HG03039 (cell line): ENCODE measurements around the gene FN1.

Experiments used
- ATAC-seq: cut with Tn5 transposase; IDR thresholded peaks from one replicate; pipeline ENCODE4 v1.9.1; 2021; ENCODE audit warnings: mild to moderate bottlenecking, moderate library complexity; ENCODE audit not compliant: unreplicated experiment

Gene FN1

DNA sequence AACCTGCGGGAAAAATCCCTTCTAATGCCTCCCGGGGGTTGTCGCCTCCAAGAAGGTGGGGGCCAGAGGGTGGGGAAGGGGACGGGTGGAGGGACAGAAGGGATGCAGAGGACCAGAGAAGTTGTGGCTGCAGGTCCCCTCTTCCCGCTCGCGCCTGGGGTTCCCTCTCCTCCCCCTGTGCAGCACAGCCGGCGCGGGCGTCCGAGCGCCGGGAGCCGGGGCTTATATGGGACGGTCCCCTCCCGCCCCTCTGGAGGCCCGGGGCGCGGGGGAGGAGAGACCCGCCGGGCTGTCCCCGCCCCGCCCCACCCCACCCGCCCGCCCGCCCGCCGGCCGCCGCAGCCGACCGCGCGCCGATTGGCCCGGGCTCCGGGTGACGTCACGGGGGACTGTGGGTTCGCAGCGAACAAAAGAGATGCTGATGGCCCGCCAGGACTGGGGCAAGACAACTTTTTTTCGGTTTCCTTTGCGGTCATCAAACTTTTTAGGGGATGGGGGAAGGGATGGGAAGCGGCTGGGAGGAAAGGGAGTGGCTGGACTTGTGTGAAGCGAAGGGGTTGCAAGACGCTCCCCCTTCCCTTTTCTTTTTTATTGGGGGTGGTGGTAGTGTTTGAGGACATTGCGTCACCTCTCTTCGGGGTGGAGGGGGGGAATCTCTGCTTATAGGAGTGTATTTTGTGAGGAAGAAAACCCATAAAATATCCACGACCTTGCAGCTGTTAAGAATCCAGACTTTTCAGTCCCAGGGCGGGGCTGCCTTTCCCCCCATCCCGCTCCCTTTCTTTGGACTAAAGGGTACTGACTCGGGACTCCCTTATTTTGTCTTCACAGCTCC, at the start of gene FN1:
Gene FN1, minus strand, starts transcription at position 199 of the 835 bp plus-strand sequence. CDS start 266 bp downstream, outside the sequence.
- peak; percentile 84 for ATAC-seq

DNA sequence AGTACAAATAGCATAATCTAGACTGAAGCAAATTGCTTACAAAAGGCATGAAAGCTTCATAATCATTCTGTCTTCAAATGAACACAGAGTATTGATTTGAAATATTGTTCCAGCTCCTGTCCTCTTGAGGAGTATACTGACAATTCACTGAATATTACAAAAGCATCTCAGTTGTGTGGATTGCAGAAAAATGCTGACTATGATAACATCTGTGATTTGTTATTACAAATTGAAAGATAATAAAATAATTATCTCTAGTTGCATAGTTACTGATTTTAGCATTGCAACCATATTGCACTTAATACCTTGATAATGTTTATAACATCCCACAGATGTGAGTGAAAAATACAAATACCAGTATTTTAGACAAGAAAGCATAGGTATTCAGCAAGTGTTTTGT, 49.2 kb upstream of the FN1 start:
- ATAC-seq = no peak

DNA sequence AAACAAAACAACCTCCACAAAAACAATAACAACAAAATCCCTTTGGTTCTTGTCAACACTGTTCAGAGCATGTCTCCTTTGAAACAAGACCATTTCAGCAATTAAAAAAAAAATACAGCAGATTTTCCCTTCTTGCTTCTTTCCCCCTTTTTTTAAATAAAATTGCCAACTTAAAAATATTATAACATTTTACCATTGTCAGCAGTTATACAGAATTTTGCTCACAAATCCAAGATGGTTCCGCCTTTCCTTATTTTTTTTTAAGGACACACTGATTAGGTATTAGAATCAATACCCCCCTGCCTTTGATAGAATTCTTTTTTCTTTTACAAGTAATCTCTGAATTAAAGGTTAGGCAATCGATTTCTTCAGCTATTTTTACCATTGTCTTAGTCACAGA, 48.7 kb upstream of the FN1 start:
- no peak for ATAC-seq

DNA sequence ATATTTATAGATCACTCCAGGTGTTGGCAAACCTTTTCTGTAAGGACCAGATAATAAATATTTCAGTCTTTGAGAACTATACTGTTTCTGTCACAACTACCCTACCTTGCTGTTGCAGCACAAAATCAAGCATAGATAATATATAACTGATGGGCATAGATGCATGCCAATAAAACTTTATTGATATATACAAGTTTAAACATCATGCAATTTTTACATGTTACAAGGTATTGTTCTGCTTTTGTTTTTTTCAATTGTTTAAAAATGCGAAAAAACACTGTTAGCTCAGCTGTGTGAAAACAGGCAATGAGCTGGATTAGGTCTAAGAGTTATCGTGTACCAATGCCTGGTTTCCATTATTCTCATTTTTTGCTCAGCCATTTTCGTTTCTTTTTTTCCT, 47.6 kb upstream of the FN1 start:
- ATAC-seq = no peak

DNA sequence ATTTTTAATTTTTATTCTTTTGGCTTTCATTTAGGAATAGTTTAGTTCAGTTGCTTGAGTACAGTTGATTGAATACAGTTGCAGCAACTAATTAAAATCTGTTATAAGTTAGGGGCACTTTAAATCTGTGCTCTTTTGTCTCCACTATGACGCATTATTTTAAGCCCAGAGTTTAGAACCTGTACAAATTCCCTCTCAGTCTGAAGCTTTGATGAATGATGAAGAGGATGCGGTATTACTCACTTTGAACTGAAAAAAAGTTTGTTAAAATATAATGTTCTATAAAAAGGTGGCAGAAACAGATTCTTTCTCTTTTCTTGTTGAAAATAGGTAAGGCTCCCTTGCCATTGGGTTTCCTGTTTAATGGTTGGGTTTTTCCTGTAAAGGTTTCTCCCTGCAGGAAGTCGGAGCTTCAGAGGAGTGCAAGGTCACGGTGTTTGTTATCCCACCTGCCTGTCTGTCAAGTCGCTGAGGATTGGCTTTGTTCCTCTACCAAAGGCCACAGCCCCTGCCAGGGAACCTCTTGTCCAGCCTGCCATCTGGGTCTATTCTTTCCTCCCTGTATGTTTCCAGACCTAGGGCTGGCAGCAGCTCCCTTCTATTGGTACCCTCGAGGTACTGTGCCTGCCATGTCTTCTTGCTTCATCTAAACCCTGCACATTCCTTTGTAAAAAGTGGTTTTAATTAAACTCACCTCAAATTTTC, 43.8 kb upstream of the FN1 start:
- no peak for ATAC-seq

DNA sequence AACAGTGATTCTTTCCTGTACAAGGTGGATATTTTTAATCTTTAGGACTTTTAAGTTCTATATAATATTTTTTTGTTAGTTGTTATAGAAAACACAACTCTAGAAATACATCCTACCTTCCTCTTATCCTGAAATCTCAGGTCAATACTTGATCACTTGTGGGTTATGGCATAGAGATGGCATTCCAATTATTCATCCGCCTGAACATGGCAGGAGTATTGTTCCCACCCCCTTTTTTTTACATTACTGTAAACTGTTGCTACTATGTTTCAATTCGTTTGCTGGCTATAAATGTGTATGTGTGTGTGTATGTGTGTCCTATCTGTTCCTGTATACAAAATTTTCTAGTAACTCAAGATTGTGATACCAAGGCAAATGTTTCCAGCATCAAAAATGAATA, 43.3 kb upstream of the FN1 start:
- no peak for ATAC-seq

DNA sequence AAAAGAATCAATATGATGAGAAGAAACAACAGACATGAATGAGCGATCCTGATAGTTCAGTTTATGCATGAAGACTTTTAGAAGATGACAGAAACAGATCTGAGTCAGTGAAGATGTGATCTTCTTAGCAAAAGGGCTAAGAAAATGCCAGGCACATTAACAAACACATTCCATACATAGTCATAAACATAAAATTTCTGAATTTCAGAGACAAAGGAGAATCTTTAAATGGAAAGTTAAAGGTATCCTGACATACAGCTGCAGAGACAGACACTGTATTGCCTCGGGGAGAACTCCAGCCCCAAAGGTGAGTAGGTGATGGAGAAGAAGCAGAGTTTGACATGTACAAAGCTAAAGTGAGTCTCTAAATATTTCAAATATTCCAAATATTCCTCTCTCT, 40.6 kb upstream of the FN1 start:
- no peak for ATAC-seq

DNA sequence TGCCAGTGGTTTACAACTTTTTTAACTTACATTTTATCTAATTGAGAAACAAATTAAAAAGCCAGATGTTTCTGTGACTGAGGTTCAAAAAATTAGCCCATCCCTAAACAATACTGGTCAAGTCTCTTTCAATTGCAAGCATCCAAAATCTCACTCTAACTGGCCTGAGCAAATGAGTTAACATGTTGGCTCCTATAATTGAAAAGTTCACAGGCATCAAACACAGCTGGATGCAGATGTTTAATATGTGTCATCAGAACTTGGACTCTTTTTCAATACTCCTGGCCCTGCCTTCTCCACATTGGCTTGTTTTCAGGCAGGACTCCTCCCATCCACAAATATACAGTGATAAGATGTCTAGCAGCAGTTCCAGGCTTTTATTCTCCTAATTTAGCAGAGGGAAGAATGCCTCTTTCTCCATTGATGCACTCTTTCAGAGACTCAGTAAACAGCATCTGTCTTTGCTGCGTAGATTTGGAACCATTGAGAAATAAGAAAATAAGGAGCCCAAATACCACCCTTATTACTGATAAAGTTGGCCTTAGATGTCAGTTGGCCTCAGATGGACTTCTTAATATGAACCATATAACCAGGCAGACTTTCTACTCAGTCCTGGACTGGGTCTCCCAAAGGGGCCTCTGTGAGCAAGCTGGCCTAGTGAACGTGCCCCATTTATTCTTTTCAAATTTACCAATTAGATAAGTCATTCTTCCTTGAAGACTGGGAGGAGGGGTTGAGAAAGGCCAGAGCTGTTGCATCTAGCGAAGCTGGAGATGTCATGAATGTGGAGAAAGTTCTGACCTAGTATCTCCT, 30.4 kb upstream of the FN1 start:
- no peak for ATAC-seq

DNA sequence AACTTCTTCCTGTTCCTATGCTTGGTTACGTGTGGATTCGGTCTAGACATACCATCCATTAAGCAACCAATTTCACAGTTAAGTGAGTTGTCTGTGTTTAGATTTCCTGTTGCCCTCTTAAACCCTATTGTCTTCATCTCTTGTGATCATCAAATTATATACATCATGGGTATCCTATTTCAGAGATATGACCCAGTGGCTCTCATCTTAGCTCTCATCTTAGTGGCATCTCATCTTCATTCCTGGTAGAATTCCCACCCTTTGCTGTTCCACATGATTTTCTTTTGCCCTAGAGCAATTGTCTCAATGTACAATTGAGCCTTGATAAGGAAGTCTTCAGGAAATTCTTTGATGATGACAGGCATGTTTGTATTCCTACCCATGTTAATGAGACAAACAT, 29.4 kb upstream of the FN1 start:
- ATAC-seq = no peak

DNA sequence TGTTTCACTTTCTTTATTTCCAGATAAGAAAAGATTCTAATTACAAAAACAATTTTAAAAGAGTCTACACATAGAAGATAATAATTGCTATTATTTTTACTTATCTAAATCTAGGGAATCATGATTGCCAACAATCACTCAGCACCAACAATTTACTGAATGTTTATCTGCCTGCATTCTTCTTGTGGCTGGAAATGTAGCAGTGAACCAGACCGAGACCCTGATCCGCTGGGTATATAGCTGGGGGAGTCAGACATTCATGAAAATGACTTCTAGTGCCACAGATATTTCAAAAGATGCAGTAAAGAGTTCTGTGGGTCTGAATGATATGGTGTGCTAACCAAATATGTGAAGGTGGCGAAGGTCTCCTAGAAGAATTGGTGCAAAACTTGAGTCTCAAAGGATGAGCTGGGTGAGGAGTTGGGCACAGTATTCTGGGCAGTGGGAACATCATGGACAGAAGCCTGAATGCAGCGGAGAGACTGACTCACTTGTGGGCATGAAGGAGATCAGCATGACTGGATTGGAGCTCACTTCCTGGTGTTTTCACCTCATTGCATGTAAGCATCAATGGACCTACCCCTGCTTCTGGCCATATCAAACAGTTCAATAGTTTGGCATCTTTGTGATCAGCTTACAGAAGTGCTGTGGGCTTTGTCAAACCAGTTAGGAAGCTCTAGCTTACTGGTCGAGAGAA, 26.1 kb upstream of the FN1 start:
- ATAC-seq = no peak

DNA sequence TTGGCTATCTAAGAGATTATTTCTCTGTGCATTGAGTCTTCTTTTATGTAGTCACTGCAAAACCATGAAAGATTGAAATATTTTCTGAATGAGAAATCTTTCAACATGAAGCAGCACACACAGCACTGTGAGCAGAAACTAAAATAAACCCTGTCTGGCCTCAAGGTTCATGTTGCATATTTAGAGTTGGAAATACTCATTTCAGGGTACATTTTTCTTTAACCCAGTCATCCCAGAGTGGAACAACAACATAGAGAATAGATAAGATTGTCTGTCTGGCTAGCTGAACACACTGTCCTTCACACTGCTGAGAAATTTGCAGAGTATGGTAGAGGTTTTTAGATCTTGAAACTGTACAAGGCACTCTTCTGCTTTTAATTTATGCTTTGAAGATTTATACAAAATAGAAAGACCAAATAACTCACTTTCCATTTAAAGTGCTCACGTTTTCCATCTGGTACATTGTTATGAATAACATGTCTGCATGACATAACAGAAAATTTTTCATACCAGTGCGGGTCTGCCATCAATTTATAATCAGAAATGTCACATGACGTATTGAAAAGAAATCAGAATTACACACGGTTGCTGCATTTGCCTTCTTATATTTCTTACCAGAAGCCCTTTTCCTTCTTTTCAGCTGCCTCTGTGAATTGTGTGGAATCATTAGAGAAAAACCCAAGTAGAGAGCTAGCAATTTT, 25.0 kb upstream of the FN1 start:
- no peak for ATAC-seq

DNA sequence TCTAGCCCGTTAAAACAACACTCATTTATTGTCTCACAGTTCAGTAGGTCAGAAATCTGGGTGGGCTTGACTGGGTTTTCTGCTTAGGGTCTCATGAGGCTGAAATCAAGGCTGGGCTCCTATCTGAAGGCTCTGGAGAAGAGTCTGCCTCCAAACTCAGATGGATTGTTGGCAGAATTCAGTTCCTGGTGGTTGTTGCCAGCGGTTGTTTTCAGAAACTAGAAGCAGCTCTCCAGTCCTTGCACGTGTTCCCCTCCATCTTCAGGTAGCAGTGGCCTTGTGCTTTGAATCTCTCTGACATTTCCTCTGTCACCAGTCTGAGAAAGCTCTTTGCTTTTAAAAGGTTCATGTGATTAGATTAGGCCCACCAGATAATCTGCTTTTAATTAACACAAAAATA, 20.1 kb upstream of the FN1 start:
- no peak for ATAC-seq

DNA sequence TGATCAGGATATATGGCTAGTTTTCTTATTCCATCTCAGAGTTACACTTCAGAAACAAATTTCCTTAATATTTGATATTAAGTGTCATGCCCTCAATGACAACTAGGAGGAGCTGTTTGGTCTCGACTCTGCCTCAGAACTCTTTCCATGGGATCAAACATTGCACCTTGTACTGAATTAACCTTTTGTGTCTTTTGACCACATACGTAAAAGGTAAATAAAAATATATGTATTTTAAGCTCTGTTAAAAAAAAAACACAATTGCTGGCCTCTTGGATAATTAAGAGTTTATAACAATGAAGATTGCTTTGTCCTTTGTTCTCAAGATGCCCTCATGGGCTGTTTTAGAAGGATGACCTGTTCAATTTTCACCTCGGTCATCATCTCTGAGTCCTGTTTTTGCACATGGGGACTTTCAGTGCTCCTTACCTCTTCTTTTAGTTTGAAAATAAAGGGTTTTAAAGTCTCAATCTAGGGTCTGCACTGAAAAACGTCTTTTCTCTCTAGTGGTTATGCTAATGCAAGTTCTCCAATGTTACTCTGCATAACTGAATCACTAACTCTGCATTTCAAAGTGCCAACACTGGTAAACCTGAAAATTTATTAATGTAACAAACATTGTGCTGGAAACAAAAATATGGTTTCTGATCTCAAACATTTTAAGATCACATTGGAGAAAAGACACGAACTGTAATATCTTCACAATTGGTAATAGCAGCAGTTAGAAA, 18.8 kb upstream of the FN1 start:
- no peak for ATAC-seq

DNA sequence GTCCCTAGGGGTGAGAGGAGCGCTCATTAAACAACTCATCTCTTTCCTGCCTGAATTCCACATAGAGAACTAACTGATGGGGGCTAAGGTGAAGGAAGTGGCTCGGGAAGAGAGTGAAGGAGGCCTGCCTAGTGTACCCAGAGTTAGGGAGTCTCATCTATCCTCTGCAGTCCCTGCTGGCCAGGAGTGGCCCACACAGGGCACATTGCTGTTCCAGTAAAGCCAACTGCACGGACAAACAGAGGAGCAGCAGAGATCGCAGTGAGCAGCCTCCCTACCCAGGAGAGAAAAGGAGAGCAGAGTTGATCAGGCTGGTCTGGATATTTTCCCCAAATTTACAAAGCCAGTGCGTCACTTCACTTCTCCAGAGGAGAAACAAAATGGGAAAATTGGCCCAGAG, 16.9 kb upstream of the FN1 start:
- ATAC-seq = no peak

DNA sequence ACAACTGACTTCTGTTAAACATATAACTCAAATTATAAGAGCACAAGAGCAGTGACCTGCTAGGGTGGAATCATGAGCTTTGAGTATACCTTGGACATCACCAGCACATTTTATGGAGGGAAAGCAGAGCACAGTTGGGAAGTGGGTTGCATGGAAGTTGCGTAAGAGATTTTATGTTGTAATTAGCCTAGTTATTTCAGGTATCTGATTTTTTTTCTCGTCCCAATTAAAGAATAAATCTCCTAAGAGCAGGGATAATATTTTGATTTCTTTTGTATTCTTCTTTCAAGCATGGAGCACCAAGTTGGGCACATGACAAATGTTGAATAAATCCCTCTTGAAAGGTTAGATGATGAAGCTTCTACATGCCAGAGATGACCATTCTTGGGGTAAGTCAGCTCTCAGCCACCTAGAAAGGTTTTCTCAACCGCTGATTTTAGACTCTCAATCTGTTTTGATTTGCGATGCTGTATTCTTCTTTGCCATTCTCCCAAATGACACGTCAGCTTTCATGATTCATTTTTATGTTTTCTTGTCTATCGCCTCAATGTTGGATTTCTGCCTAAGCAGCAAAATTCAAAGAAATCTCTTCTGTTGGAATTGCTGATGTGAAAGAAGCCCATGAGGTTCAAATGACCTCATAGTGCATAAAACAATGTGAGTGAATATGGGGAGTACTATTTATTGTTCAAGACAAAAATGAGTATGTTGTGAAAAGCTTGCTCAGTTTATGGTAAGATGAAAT, 15.3 kb upstream of the FN1 start:
- ATAC-seq = no peak

DNA sequence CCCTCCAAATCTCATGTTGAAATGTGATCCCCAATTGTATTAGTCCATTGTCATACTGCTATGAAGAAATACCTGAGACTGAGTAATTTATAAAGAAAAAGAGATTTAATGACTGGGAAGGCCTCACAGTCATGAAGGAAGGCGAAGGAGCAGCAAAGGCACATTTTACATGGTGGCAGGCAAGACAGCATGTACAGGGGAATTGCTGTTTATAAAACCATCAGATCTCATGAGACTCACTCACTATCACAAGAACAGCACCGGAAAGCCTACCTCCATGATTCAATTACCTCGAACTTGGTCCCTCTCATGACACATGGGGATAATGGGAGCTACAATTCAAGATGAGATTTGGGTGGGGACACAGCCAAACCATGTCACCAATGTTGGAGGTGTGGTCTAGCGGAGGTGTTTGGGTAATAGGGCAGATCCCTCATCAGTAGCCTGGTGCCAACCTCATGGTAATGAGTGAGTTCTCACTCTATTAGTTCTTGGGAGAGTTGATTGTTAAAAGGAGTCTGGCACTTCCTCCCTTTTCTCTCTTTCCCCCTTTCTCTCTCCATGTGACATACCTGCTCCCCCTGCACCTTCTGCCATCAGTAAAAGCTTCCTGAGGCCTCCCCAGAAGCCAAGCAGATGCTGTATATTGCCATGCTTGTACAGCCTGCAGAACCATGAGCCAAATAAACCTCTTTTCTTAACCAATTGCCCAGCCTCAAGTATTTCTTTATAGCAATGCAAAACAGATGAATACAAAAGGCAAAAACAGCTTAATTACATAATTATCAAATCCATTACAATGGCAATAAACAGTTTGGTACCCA, 14.5 kb upstream of the FN1 start:
- no peak for ATAC-seq

DNA sequence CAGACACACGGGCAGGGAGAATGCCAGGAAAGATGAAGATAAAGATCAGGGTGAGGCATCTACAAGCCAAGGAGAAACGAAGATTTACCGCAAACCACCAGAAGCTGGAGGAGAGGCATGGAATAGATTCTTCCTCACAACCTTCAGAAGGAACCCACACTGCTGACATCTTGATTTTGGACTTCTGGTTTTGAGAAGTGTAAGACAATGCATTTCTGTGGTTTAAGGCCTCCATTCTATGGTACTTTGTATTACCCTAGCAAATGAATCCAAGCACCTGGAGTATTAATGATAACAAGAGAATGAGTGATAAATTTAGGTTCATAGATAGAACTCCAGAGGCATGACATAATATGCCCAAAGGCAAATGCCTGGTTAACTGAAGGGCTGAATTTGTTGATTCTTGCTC, 11.8 kb upstream of the FN1 start:
- no peak for ATAC-seq

DNA sequence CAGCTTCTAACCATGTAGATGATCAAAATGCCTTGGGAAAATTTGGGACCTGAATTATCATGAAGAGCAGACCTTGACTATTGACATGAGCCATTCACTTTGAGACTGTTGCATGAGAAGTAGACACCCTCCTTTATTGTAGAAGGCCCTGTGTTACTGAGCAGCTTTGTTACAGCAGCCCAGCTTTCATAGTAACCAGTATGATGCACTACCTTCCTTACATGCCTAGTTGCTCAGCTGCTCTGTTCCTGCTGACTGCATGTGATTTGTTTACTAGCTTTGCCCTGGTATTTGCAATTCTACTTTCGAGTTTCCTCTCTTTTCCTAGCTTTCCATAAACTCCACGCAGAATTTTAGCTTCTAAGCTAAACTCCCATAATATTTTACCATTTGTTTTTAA, 11.2 kb upstream of the FN1 start:
- no peak for ATAC-seq
